ENCODE data around the gene CYTH4.

The CYTH4 gene

GRCh38 chr22:37281195-37281594 is 1.1 kb upstream of the CYTH4 start:
- Histone ChIP-seq H3K36me3 (ENCODE audit: control insufficient read depth, insufficient read depth, low read length) (no peaks in the 10 kb centered on the region), H3K27ac (ENCODE audit: insufficient read depth, low read depth, low read length, poor library complexity, severe bottlenecking) (no peak overlapping the region), H3K4me1 (ENCODE audit: control insufficient read depth, insufficient read depth, low read length) (peaks cover 5% of the 10 kb centered on the region), H3K4me3 (ENCODE audit: insufficient read depth, low read depth, low read length) (no peak overlapping the region), H3K9me3 (ENCODE audit: control insufficient read depth, low read length) (no peaks in the 10 kb centered on the region), H3K27me3 (ENCODE audit: control insufficient read depth, insufficient read depth, low read length, poor library complexity, severe bottlenecking) (no peaks in the 10 kb centered on the region)
- WGBS, 2 experiments = 94 to 97% methylated on average over 7 of the region's 7 CpGs

- Histone ChIP-seq H3K27me3 (ENCODE audit: control insufficient read depth, insufficient read depth, low read length, poor library complexity, severe bottlenecking) (no peaks in the 10 kb centered on the region), H3K4me3 (ENCODE audit: insufficient read depth, low read depth, low read length) (no peak overlapping the region), H3K9me3 (ENCODE audit: control insufficient read depth, low read length) (no peaks in the 10 kb centered on the region), H3K4me1 (ENCODE audit: control insufficient read depth, insufficient read depth, low read length) (peaks cover 5% of the 10 kb centered on the region), H3K27ac (ENCODE audit: insufficient read depth, low read depth, low read length, poor library complexity, severe bottlenecking) (no peak overlapping the region), H3K36me3 (ENCODE audit: control insufficient read depth, insufficient read depth, low read length) (no peaks in the 10 kb centered on the region)
- WGBS, 2 experiments = 94 to 95% methylated on average over 12 of the region's 12 CpGs
Observed at GRCh38 chr22:37281646-37282384, 493 bp upstream of the CYTH4 start.

- 64 to 66% methylated on average over 8 of the region's 8 CpGs for WGBS, 2 experiments
- Histone ChIP-seq H3K9me3 (ENCODE audit: control insufficient read depth, low read length) (no peaks in the 10 kb centered on the region), H3K4me3 (ENCODE audit: insufficient read depth, low read depth, low read length) (no peak overlapping the region), H3K36me3 (ENCODE audit: control insufficient read depth, insufficient read depth, low read length) (no peaks in the 10 kb centered on the region), H3K27me3 (ENCODE audit: control insufficient read depth, insufficient read depth, low read length, poor library complexity, severe bottlenecking) (no peaks in the 10 kb centered on the region), H3K4me1 (ENCODE audit: control insufficient read depth, insufficient read depth, low read length) (peaks cover 5% of the 10 kb centered on the region), H3K27ac (ENCODE audit: insufficient read depth, low read depth, low read length, poor library complexity, severe bottlenecking) (no peak overlapping the region)
Observed at GRCh38 chr22:37283393-37283937, 1.2 kb downstream of the CYTH4 start.

- WGBS, 2 experiments = 75 to 83% methylated on average over 8 to 9 of the region's 9 CpGs
- Histone ChIP-seq H3K27me3 (ENCODE audit: control insufficient read depth, insufficient read depth, low read length, poor library complexity, severe bottlenecking) (no peaks in the 10 kb centered on the region), H3K4me3 (ENCODE audit: insufficient read depth, low read depth, low read length) (no peak overlapping the region), H3K36me3 (ENCODE audit: control insufficient read depth, insufficient read depth, low read length) (no peaks in the 10 kb centered on the region), H3K4me1 (ENCODE audit: control insufficient read depth, insufficient read depth, low read length) (peaks cover 5% of the 10 kb centered on the region), H3K9me3 (ENCODE audit: control insufficient read depth, low read length) (no peaks in the 10 kb centered on the region), H3K27ac (ENCODE audit: insufficient read depth, low read depth, low read length, poor library complexity, severe bottlenecking) (no peak overlapping the region)
Observed at GRCh38 chr22:37284126-37284804, 2.0 kb downstream of the CYTH4 start.

- H3K9me3 ChIP-seq (ENCODE audit: control insufficient read depth, low read length) = no peaks in the 10 kb centered on the region
- H3K4me3 ChIP-seq (ENCODE audit: insufficient read depth, low read depth, low read length) = no peak overlapping the region
- H3K27ac ChIP-seq (ENCODE audit: insufficient read depth, low read depth, low read length, poor library complexity, severe bottlenecking) = no peak overlapping the region
- no peaks in the 10 kb centered on the region for H3K36me3 ChIP-seq (ENCODE audit: control insufficient read depth, insufficient read depth, low read length)
- H3K27me3 ChIP-seq (ENCODE audit: control insufficient read depth, insufficient read depth, low read length, poor library complexity, severe bottlenecking) = no peaks in the 10 kb centered on the region
- WGBS, 2 experiments = 40 to 45% methylated on average over 14 of the region's 14 CpGs
- peaks cover 5% of the 10 kb centered on the region for H3K4me1 ChIP-seq (ENCODE audit: control insufficient read depth, insufficient read depth, low read length)
Observed at GRCh38 chr22:37284805-37285355, 2.6 kb downstream of the CYTH4 start.

- 93 to 94% methylated on average over 10 of the region's 10 CpGs for WGBS, 2 experiments
- Histone ChIP-seq H3K36me3 (ENCODE audit: control insufficient read depth, insufficient read depth, low read length) (no peaks in the 10 kb centered on the region), H3K9me3 (ENCODE audit: control insufficient read depth, low read length) (no peaks in the 10 kb centered on the region), H3K4me3 (ENCODE audit: insufficient read depth, low read depth, low read length) (no peak overlapping the region), H3K27me3 (ENCODE audit: control insufficient read depth, insufficient read depth, low read length, poor library complexity, severe bottlenecking) (no peaks in the 10 kb centered on the region), H3K27ac (ENCODE audit: insufficient read depth, low read depth, low read length, poor library complexity, severe bottlenecking) (no peak overlapping the region), H3K4me1 (ENCODE audit: control insufficient read depth, insufficient read depth, low read length) (peaks cover 5% of the 10 kb centered on the region)
Observed at GRCh38 chr22:37285937-37286336, 3.6 kb downstream of the CYTH4 start.

- Histone ChIP-seq H3K9me3 (ENCODE audit: control insufficient read depth, low read length) (no peaks in the 10 kb centered on the region), H3K27ac (ENCODE audit: insufficient read depth, low read depth, low read length, poor library complexity, severe bottlenecking) (no peak overlapping the region), H3K4me3 (ENCODE audit: insufficient read depth, low read depth, low read length) (no peak overlapping the region), H3K4me1 (ENCODE audit: control insufficient read depth, insufficient read depth, low read length) (peaks cover 5% of the 10 kb centered on the region), H3K36me3 (ENCODE audit: control insufficient read depth, insufficient read depth, low read length) (no peaks in the 10 kb centered on the region), H3K27me3 (ENCODE audit: control insufficient read depth, insufficient read depth, low read length, poor library complexity, severe bottlenecking) (no peaks in the 10 kb centered on the region)
- 92% methylated on average over 10 of the region's 10 CpGs for WGBS, 2 experiments
Observed at GRCh38 chr22:37287550-37287951, 5.2 kb downstream of the CYTH4 start.

- no peaks in the 10 kb centered on the region for H3K36me3 ChIP-seq (ENCODE audit: control insufficient read depth, insufficient read depth, low read length)
- H3K9me3 ChIP-seq (ENCODE audit: control insufficient read depth, low read length) = no peaks in the 10 kb centered on the region
- no peak overlapping the region for H3K27ac ChIP-seq (ENCODE audit: insufficient read depth, low read depth, low read length, poor library complexity, severe bottlenecking)
- 93 to 97% methylated on average over 7 of the region's 7 CpGs for WGBS, 2 experiments
- H3K27me3 ChIP-seq (ENCODE audit: control insufficient read depth, insufficient read depth, low read length, poor library complexity, severe bottlenecking) = no peaks in the 10 kb centered on the region
- H3K4me1 ChIP-seq (ENCODE audit: control insufficient read depth, insufficient read depth, low read length) = peaks cover 5% of the 10 kb centered on the region
- no peak overlapping the region for H3K4me3 ChIP-seq (ENCODE audit: insufficient read depth, low read depth, low read length)
Observed at GRCh38 chr22:37288521-37288920, 6.2 kb downstream of the CYTH4 start.

- Histone ChIP-seq H3K36me3 (ENCODE audit: control insufficient read depth, insufficient read depth, low read length) (no peaks in the 10 kb centered on the region), H3K27me3 (ENCODE audit: control insufficient read depth, insufficient read depth, low read length, poor library complexity, severe bottlenecking) (no peaks in the 10 kb centered on the region), H3K27ac (ENCODE audit: insufficient read depth, low read depth, low read length, poor library complexity, severe bottlenecking) (no peak overlapping the region), H3K4me1 (ENCODE audit: control insufficient read depth, insufficient read depth, low read length) (peaks cover 2% of the 10 kb centered on the region), H3K9me3 (ENCODE audit: control insufficient read depth, low read length) (no peaks in the 10 kb centered on the region), H3K4me3 (ENCODE audit: insufficient read depth, low read depth, low read length) (no peak overlapping the region)
- 90 to 95% methylated on average over 7 of the region's 7 CpGs for WGBS, 2 experiments
Observed at GRCh38 chr22:37289156-37289735, 6.9 kb downstream of the CYTH4 start.

GRCh38 chr22:37290737-37291136 is 8.4 kb downstream of the CYTH4 start:
- WGBS, 2 experiments = 82 to 87% methylated on average over 7 of the region's 7 CpGs
- Histone ChIP-seq H3K4me3 (ENCODE audit: insufficient read depth, low read depth, low read length) (no peak overlapping the region), H3K27me3 (ENCODE audit: control insufficient read depth, insufficient read depth, low read length, poor library complexity, severe bottlenecking) (no peaks in the 10 kb centered on the region), H3K9me3 (ENCODE audit: control insufficient read depth, low read length) (no peaks in the 10 kb centered on the region), H3K27ac (ENCODE audit: insufficient read depth, low read depth, low read length, poor library complexity, severe bottlenecking) (no peak overlapping the region), H3K4me1 (ENCODE audit: control insufficient read depth, insufficient read depth, low read length) (no peaks in the 10 kb centered on the region), H3K36me3 (ENCODE audit: control insufficient read depth, insufficient read depth, low read length) (no peaks in the 10 kb centered on the region)

All from ectodermal cell (in vitro differentiated cells).